Tibial nerve (tissue), 4 donors: ENCODE measurements around the gene NBEAL2. TPM values are rescaled to one million over a fixed set of nuclear protein-coding genes. Genes with fewer than 3 reads are reported as not detected.

Experiments
- DNase-seq, 2 donors: peaks; one replicate each; pipeline ENCODE4 v3.0.0-alpha.2; 2019; ENCODE audit warnings: low spot score in 2 of 2
- H3K27ac ChIP-seq, 4 donors: fragments of 200-600 bp; sonication (generic) in 3 of 4; one replicate each; pipeline ENCODE4 v1.5.1; 2017 to 2019; ENCODE audit warnings: mild to moderate bottlenecking in 1 of 4
- H3K27me3 ChIP-seq, 2 donors: fragments of 200-600 bp; sonication (generic) in 1 of 2; one replicate each; pipeline versions ENCODE4 v1.5.1 to v1.6.0; 2017 to 2019
- H3K36me3 ChIP-seq, 3 donors: fragments of 200-600 bp; sonication (generic); one replicate each; pipeline ENCODE4 v1.5.1; 2018 to 2019
- H3K4me1 ChIP-seq, 4 donors: fragments of 200-600 bp; sonication (generic) in 3 of 4; one replicate each; pipeline ENCODE4 v1.5.1; 2017 to 2019
- H3K4me3 ChIP-seq, 4 donors: fragments of 200-600 bp; sonication (generic) in 3 of 4; one replicate each; pipeline ENCODE4 v1.5.1; 2017 to 2019; ENCODE audit warnings: mild to moderate bottlenecking in 1 of 4, moderate library complexity in 1 of 4
- H3K9me3 ChIP-seq, 4 donors: fragments of 200-600 bp; sonication (generic) in 3 of 4; one replicate each; pipeline ENCODE4 v1.5.1; 2017 to 2019
- CTCF ChIP-seq, 5 experiments: fragments of 200-600 bp in 3 of 5; fragments of 450-650 bp in 2 of 5; sonication (generic) in 3 of 5; IDR thresholded peaks; one replicate each; pipeline ENCODE4 v1.5.1; 2016 to 2019; ENCODE audit warnings: antibody characterized with exemption in 5 of 5, mild to moderate bottlenecking in 3 of 5, moderate library complexity in 2 of 5
- EP300 ChIP-seq, 2 donors: sonication (generic); formaldehyde crosslinking; IDR thresholded peaks; one replicate each; pipeline ENCODE4 v1.6.1; 2017; ENCODE audit warnings: antibody characterized with exemption in 2 of 2, mild to moderate bottlenecking in 1 of 2
- POLR2A ChIP-seq, 2 donors: fragments of 450-650 bp; IDR thresholded peaks; one replicate each; pipeline ENCODE4 v1.6.1; 2017; ENCODE audit warnings: antibody characterized with exemption in 2 of 2, mild to moderate bottlenecking in 2 of 2, moderate library complexity in 2 of 2
- WGBS, 2 donors: methylation state at CpG; one replicate each; pipeline ENCODE4 v1.1.5; 2018; 5-methylcytosine and 5-hydroxymethylcytosine counted together
- total RNA-seq, 4 donors: library from RNA; depleted of rRNA; stranded (reverse); fragments of >200 nt; gene quantifications; one replicate each; pipeline ENCODE4 v1.1.0, GENCODE V29; 2016

NBEAL2 gene
- total RNA-seq, 4 donors from 2014 or later, result 25.3 to 92.1 (median 26.6) TPM

- Histone ChIP-seq H3K9me3 (no peaks in the 10 kb centered on the region), H3K27ac (no peak overlapping the region), H3K36me3 (peaks cover 0 to 96% (median 3%) of the 10 kb centered on the region in 3 donors), H3K27me3 (no peaks in the 10 kb centered on the region), H3K4me3 (no peak overlapping the region), H3K4me1 (no peaks in the 10 kb centered on the region)
- 90 to 93% methylated on average over 8 to 9 of the region's 10 CpGs for WGBS, 2 donors
- TF ChIP-seq CTCF (IDR thresholded peaks at IDR 0.05) (no peak), EP300 (IDR thresholded peaks at IDR 0.05) (no peak), POLR2A (IDR thresholded peaks at IDR 0.05) (no peak)
- no peak for DNase-seq
Measured at GRCh38 chr3:47000198-47000815, 20.8 kb downstream of the NBEAL2 start.

- H3K36me3 ChIP-seq, result peaks cover 0 to 96% (median 4%) of the 10 kb centered on the region in 3 donors
Measured at GRCh38 chr3:47000922-47001730, 21.7 kb downstream of the NBEAL2 start.

GRCh38 chr3:47001731-47002170 lies 22.3 kb downstream of the NBEAL2 start:
- Histone ChIP-seq H3K27ac (no peak overlapping the region), H3K4me3 (no peak overlapping the region), H3K9me3 (no peaks in the 10 kb centered on the region), H3K36me3 (peaks cover 0 to 96% (median 4%) of the 10 kb centered on the region in 3 donors), H3K4me1 (no peaks in the 10 kb centered on the region), H3K27me3 (no peaks in the 10 kb centered on the region)
- no peak for DNase-seq
- no peak for TF ChIP-seq CTCF (IDR thresholded peaks at IDR 0.05)
- TF ChIP-seq POLR2A (IDR thresholded peaks at IDR 0.05), result no peak
- no peak for TF ChIP-seq EP300 (IDR thresholded peaks at IDR 0.05)
- 95 to 99% methylated on average over 12 to 14 of the region's 16 CpGs for WGBS, 2 donors

More at GRCh38 chr3:47000922-47001730, 21.7 kb downstream of the NBEAL2 start:
- no peaks in the 10 kb centered on the region for H3K27me3 ChIP-seq
- H3K27ac ChIP-seq, result no peak overlapping the region
- no peaks in the 10 kb centered on the region for H3K4me1 ChIP-seq
- TF ChIP-seq CTCF (IDR thresholded peaks at IDR 0.05) (no peak), POLR2A (IDR thresholded peaks at IDR 0.05) (no peak), EP300 (IDR thresholded peaks at IDR 0.05) (no peak)
- H3K4me3 ChIP-seq, result no peak overlapping the region
- 81 to 89% methylated on average over 14 to 22 of the region's 25 CpGs for WGBS, 2 donors
- no peak for DNase-seq
- no peaks in the 10 kb centered on the region for H3K9me3 ChIP-seq

GRCh38 chr3:47002171-47003055 lies 22.9 kb downstream of the NBEAL2 start:
- no peaks in the 10 kb centered on the region for H3K9me3 ChIP-seq
- H3K4me1 ChIP-seq, result no peaks in the 10 kb centered on the region
- peaks cover 0 to 97% (median 4%) of the 10 kb centered on the region in 3 donors for H3K36me3 ChIP-seq
- TF ChIP-seq POLR2A (IDR thresholded peaks at IDR 0.05) (no peak), EP300 (IDR thresholded peaks at IDR 0.05) (no peak), CTCF (IDR thresholded peaks at IDR 0.05) (no peak)
- 86 to 94% methylated on average over 16 to 27 of the region's 35 CpGs for WGBS, 2 donors
- H3K4me3 ChIP-seq, result no peak overlapping the region
- no peaks in the 10 kb centered on the region for H3K27me3 ChIP-seq
- no peak for DNase-seq
- H3K27ac ChIP-seq, result no peak overlapping the region
